Peyer's patch (tissue), 4 donors: Measurements from ENCODE around the gene KHDC1L.

Experiments
- CTCF ChIP-seq, 6 experiments: fragments of 450-650 bp in 4 of 6; fragments of 200-600 bp in 2 of 6; sonication (generic) in 1 of 6; IDR thresholded peaks; one replicate each; pipeline ENCODE4 v1.5.1; 2017 to 2019; ENCODE audit warnings: antibody characterized with exemption in 6 of 6, mild to moderate bottlenecking in 3 of 6, moderate library complexity in 1 of 6
- POLR2A ChIP-seq, 2 donors: fragments of 450-650 bp; IDR thresholded peaks; one replicate each; pipeline ENCODE4 v1.5.1; 2017; ENCODE audit warnings: antibody characterized with exemption in 2 of 2, mild to moderate bottlenecking in 2 of 2, moderate library complexity in 2 of 2

DNA sequence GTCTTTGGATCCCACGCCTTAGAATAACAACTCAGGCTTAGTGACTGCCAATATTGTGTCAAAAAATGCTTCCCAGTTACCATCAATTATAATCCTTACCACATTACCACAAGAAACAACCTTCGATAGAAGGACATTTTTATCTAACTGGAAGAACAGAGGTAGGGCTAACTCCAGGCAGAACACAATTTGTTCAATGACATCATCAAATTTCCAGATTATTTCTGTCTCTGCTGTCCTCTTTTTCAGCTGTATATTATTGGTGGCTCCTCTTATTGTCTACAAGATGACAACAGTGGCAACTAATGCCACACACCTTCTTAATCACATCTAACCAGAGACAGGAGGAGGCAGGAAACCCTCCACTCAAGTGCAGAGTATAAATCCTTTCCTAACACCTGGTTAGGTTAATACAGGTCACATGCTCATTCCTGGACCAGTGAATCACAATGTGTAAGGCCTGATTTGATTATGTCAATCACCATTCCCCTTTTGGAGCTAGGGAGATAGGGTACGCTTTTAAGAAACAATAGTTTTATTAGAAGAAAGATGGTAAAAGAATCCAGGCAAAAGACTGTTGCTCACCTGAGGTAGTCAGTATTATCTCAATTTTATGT is 18.0 kb downstream of the KHDC1L start:
- no peak for TF ChIP-seq CTCF (IDR thresholded peaks at IDR 0.05)
- no peak for TF ChIP-seq POLR2A (IDR thresholded peaks at IDR 0.05)
